Dedifferentiated amniotic fluid mesenchymal stem cell (primary cell): Measurements from ENCODE around the gene BTBD19.
A peak's percentile ranks its signal among the peaks of the same experiment; 100 is the strongest.
"Not testable (repeated sequence)": the region's sequence is repeated elsewhere in the genome, so short reads cannot be mapped to it uniquely, and the experiment has no call there.

Experiments used
- DNase-seq: peaks from one replicate; pipeline ENCODE4 v3.0.0-alpha.2; 2016; ENCODE audit errors: extremely low spot score

The BTBD19 gene

DNA sequence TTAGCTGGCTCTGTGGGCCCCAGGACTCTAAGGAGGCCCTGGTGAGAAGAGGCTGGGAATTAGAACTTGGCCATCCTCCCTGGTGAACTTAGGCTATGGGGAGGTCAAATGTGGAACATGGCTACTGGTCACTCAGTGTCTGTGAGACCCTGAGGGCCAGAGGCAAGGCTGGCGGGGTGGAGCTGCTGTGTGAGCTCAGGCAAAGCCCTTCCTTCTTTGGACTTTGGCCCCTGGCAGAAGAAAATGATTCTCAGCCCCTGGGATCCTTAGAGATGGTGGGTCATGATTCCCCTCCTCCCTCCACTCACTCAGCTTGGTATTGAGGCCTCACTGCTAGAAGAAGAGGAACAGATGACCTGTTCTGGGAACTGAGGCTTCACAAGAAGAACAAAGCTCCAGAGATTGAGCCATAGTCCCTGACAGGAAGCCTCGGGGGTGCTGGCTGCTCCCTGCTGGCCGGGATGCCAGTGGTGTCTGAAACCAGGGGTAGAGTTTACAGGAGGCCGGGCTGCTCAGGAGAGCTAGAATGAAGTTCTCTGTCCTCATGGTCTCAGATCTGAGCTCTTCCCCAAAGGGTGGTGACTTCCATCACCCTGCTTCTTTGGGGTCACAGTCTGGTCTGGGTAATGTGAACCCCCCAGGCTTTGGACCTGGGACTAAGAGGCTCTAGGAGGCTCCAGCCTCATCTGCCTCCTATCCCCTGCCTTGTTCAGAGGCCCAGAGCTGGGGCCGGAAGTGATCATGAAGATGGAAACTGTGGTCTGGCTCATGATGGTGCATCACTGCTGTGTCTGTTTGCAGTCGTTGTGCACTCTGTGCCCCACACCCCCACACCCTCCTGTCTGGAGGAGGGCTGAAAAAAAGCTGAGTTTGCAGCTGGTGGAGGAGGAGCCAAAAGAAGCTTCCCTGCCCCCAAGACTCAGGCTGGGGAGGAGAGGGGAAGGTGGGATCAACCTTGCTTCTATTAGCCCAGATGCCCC lies 905 bp downstream of the BTBD19 start:
- peak; percentile 27 for DNase-seq

DNA sequence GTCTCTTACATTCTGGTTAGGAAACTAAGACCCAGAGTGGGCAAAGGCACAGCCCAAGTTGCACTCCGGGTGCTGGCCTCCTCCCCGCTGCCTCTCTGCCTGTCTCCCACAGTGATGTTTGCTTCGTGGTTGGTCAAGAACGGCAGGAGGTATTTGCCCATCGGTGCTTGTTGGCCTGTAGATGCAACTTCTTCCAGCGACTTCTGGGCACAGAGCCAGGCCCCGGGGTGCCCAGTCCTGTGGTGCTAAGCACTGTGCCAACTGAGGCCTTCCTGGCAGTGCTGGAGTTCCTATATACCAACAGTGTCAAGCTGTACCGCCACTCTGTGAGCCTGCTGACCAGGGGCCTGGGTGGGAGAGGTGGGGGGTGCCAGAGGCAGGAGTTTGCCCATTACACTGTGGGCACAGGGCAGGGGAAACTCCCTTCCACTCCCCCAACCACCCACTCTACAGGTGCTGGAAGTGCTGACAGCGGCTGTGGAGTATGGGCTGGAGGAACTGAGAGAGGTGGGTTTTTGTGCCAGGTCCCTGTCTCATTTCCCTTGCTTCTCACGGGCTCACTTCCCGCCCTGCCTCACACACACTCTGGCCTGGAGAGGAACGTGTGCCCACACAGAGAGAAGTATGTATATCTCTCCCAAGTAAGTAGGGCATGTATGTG lies 1.9 kb downstream of the BTBD19 start:
- DNase-seq, result no peak

DNA sequence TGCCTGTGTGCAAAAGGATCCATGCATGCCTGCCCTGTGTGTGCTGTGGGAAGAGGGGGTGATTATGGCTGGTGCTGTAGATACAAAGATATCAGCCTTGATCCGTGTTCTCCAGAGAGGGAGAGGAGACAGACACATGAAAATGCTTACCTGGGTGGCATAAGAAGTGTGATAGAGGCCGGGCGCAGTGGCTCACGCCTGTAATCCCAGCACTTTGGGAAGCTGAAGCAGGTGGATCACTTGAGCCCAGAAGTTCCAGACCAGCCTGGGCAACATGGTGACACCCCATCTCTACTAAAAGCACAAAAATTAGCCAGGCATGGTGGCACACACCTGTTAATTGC lies 2.4 kb downstream of the BTBD19 start:
- DNase-seq, result not testable (repeated sequence)

DNA sequence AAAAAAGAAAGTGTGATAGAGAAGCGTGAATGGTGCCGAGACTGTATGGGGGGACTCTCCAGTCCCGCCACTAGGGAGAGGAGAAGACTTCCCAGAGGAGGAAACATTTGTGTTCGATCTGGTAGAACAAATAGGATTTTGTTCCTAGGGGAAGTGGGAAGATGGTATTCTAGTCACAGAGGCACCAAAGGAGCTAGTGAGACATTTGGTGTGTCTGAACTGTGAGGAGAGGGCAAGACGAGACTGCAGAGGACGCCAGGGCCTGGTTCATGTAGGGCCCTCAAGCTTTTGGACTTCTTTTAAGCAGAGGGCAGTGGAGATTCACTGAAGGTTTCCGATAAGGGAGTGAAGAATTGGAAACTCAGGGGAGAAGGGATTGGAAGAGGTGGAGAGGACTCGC lies 2.9 kb downstream of the BTBD19 start:
- no peak for DNase-seq

DNA sequence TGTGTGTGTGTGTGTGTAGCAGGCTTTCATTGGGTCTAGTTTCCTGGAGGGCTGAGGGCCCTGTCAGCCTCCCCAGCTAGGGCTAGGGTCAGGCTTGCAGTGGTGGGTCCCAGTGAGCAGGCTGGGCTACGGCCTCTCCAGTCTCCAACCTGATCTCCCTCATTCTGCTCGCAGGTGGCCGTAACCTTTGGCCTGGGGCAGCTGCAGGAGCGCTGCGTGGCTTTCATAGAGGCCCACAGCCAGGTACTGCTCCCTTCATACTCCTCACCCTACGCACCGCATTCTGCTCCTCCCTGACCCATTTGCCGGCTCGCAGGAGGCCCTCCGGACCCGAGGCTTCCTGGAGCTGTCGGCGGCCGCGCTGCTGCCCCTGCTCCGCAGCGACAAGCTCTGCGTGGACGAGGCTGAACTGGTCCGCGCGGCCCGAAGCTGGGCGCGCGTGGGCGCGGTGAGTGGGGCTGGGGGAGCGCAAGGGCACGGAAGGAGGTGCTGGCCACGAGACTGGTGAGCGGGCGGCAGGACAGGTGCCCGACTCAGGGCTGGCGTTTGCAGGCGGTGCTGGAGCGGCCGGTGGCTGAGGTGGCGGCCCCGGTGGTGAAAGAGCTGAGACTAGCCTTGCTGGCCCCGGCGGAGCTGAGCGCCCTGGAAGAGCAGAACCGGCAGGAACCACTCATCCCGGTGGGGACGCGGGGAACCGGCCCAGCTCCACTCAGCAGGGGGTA lies 4.7 kb downstream of the BTBD19 start:
- DNase-seq, result no peak

DNA sequence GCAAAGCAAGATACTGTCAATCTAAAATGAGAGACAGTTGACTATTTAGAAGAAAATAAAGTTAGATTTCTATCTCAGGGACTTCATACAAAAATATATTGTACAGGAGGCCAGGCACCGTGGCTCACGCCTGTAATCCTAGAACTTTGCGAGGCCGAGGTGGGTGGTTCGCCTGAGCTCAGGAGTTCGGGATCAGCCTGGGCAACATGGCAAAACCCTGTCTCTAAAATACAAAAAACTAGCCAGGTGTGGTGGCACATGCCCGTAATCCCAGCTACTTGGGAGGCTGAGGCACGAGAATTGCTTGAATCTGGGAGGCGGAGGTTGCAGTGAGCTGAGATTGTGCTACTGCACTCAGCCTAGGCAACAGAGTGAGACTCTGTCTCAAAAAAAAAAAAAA lies 7.6 kb downstream of the BTBD19 start:
- not testable (repeated sequence) for DNase-seq

DNA sequence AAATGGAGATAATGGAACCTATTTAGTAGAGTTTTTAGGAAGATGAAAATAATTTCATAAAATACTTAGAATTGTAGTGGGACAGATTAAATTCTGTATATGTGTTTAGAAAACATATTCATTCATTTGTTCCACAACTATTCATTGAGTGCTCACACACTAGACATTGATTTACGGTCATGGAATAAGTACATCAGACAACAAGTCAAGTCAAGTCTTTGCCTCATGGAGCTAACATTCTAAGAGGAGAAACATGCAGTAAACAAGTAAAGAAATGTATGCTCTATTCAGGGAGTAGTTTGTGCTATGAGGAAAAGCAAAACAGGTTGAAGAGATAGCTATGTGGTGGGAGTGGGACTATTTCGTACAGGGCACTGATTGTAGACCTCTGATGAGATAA lies 9.0 kb downstream of the BTBD19 start:
- no peak for DNase-seq

DNA sequence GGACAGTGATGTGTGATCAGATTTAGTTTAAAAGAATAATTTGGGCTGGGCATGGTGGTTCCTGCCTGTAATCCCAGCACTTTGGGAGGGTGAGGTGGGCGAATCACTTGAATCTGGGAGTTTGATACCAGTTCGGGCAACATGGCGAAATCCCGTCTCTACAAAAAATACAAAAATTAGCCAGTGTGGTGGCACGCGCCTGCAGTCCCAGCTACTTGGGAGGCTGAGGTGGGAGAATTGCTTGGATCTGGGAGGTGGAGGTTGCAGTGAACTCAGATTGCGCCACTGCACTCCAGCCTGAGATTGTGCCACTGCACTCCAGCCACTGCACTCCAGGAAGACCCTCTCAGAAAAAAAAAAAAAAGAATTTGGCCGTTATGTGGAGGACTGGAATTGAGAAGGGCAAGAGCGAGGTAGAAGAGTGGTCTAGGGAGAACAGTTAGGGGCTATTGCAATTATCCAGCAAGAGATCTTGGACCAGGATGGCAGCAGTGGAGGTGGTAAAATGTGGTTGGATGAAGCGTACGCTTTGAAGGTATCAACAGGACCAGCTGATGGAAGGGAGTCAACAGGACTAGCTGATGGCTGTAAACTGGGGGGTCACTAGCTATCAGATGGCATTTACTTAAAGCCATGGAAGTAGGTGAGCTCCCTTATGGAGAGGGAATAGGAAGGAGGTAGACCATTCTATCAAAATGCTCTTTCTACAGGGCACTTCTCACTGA lies 9.6 kb downstream of the BTBD19 start:
- no peak for DNase-seq

DNA sequence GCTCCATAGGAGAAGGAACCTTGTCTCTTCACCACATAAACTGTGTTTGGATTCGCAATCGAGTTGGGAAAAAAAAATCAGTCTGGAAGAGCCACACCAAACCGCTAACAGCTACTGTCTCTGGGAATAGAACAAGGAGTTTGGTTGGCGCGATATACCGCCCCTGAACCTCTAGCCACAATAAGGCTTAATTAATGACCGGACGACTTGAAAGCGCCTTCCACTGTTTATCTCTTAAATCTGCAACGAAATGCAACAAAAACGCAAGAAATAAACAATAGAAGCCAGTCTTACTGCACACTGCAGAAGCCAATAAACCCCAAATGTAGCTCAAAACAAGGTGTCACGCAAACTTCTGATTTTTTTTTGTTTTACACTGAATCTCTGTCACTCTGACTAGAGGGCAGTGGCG lies 10.9 kb downstream of the BTBD19 start:
- DNase-seq, result peak; percentile 55

DNA sequence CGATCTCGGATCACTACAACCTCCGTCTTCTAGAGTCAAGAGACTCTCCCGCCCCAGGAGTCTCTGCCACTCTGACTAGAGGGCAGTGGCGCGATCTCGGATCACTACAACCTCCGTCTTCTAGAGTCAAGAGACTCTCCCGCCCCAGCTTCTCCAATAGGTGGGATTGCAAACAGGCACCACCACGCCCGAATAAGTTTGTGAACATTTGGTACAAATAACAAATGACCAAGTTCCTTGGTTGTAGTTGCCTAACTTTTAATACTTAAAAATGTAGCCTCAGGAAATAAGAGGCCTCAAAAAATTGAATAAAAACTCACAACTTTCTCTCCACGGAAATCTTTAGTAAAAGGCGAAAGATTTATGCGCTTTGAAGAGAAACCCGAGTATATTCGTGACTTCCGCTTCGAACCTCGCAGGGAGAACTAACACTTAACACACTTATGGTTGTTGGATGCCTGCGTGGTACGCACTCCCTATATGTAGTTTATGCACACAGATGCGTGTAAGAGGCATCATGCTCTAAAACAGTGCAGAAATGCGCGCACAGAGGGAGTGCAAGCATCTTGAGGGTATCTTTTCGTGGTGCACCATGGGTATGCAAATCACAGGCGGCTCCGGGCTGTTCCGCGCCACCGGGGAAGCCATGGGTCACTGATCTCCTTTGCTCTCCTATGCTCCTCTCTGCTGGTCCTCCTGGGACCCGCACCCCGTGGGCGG lies 11.4 kb downstream of the BTBD19 start:
- peak; percentile 58 for DNase-seq

DNA sequence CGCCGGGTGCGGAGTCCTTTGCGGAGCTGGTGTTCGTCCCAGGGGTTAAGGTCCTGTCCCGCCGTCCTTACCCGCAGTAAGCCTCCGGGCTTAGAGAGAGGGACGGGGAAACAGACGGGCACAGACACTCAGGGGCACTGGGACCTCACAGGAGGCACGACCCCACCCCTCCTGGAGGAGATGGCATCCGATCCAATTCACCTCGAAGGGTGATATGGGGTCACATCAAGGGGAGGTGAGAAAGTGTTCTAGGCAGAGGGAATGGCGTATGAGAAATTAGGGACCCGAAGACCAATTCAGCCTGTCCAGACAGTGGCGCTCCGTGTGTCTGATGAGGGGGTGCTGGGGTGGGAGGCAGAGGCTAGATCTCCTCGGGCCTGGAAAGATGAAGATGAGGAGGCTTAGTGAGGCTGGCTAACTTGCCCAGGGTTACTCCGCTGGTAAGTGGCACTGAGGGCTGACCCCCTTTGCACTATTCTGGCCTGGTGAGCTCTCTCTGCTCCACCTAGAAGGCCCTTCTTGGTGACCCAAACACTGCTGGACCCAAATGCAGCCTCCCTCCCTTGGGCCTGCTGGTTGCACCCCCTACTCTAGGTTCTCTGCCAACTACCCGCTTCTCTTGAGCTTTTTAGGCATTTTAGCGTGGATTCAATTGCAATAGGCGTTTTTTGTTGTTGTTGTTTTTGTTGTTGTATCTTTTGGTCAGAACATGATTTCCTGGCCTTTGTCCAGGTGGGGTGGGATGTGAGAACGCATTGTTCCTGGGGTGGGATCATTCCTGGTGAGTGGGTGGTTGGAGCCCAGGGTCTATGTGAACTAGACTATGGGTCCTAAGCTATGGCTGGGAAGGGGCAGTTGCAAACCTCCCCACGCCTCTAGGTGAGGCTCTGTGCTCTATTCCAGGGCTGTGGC lies 12.3 kb downstream of the BTBD19 start:
- no peak for DNase-seq

DNA sequence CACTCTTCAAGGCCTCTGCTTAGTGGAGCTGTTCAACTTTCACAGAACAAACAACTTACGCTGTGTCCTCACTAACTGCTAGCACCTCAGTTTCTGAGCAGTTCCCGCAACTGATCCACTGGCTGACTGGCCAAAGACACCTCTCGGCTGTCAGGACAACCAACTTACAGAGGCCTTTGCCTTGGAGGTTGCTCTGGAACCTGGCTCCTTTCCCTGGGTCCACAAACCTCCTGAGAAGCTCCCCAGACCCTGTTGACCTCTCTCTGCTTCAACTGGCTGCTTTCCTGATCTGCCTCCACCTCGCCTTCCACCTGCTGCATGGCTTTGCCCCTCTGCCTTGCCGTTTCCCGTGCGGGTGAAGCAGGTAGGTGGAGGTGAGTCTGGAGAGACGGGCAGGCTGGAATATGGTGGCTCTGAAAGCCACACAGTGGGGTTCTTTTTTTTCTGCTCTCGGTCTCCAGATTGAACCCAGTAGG lies 13.0 kb downstream of the BTBD19 start:
- DNase-seq, result no peak

DNA sequence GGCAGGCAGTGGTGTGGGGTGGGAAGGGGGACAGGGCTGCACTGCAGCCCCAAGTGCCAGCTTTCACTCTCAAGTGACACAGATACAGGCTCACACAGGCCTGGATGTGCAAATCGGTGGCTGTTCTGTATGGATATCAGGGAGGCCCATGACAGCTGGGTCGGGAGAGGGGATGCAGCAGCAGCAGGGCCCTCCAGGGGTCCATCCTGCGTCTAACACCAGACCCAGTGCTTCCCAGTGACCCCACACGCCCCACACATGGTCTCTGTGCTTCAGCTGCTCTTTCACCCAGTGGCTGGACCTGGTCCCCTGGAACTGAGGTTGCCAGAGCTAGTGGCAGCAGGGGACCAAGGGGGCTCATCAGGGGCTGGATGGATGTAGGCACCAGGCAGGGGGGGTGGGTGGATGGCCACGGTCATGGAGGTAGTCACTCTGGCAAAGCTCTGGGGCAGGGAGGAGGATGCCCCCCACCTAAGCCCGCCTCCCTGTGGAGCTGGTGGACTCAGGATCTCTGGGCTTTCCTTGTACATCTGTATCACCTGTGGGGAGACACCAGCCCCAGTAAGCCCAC lies 13.9 kb downstream of the BTBD19 start:
- no peak for DNase-seq

DNA sequence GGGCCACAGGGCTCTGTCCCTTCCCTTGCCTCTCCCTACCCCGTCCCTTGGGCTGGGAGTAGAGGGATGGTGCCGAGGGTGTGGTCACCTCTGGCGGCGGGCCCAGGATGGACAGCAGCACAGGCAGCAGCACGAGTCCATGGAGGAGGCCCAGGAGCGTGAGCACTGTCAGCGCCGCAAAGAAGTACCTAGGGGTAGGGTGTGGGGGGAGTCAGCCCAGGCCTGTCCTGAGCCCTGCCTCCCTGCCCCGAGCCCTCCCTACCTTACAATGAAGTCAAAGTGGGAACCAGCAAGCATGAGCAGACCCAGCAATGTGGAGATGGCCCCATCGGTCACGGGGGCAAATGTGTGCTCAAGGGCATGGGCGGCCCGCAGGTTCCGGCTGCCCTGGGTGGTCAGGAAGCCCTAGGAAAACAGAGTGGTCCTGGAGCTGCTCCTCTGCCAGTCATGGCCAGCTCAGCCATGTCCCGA lies 14.7 kb downstream of the BTBD19 start:
- DNase-seq, result no peak

DNA sequence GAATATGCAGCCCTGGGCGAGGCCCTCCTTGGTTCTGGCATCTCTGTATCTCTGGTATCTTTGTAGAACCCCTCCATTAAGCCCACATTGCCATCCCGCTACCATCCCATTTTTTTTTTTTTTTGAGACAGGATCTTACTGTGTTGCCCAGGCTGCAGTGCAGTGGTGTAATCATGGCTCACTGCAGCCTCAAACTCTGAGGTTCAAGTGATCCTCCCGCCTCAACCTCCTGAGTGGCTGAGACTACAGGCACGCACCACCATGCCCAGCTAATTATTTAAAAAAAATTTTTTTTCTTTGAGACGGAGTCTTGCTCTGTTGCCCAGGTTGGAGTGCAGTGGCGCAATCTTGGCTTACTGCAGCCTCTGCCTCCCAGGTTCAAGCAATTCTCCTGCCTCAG lies 16.1 kb downstream of the BTBD19 start:
- DNase-seq, result not testable (repeated sequence)

DNA sequence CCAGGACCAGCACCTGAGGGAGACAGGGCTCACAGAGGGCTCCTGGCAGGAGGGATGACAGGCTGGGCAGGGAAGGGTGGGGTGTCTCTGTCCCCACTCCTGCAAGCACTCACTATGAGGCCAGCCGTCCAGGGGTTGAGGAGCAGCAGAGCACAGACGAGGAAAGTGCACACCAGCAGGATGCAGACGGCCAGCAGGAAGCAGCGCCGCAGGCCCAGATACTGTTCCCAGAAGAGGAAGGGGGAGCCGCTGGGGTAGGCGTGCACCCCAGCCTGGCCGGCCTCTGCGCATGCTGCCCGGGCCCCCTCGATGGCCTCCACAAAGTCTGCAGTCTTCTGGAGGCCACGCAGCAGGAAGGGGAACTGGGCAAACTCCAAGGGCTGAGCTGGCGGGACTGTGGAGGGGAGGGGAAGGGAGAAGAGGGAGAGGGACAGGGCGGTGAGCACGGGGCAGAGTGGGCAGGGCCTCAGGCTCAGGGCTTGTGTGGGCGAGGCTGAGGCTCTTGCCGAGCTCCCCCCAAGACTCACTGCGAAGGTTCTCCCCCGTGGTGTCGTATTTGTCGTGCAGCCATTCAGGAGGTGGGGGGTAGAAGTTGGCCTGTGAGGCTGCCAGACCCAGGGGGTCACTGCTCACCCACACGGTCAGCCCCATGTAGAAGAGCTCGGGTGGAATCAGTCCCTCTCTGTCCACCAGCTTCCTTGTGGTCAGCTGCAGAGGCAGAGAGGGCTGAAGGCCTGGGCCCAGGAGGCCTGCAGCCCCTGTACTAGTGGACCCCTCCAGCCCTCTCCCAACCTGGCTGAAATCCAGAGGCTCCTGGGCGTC lies 18.3 kb downstream of the BTBD19 start:
- DNase-seq, result no peak

DNA sequence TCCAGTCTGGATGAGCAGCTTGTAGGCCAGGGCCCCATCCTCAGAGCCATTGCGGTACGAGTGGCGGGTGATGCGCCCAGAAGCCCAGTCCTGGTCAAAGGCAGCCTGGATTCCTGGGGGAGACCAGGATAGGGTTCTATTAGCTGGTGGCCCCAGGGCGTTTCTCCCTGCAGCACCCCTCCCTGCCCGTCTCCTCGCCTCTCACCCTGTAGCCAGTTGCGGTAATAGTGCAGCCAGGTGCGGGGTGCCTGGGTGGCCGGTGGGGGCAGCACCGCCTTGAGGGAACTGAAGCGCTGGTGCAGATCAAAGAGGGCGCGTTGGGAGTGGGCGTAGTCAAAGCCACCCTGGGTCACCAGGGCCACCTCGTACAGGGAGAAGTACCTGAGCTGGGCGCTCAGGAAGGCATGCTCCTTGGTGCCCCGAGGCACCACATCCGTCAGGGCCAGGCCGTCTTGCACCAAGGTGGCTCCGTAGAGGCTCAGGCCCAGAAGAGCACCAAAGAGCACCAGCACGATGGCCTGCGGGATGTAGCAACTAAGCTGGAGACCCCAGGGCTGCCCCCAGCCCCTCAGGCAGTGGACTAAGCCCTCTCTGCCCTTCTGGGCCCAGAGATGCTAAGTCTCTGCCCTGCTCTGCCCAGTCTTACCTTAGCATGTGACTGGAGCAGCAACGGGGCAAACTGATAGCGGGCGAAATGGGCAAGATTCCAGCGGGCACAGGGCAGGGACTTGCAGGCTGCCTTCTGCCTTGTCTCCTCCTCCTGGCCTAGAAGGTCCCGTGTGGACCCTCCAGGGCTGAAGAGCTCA lies 19.1 kb downstream of the BTBD19 start:
- no peak for DNase-seq
